ENCODE data around the gene ZYG11A. TPM values are rescaled to one million over a fixed set of nuclear protein-coding genes. Genes with fewer than 3 reads are reported as not detected.
"Not testable (repeated sequence)": the region's sequence is repeated elsewhere in the genome, so short reads cannot be mapped to it uniquely, and the experiment has no call there.

ZYG11A gene
- total and polyA plus RNA-seq, 2 donors from 2014 or later: 0.28 to 0.84 TPM

GRCh38 chr1:52867087-52867863, 24.7 kb downstream of the ZYG11A start:
- H3K27me3 ChIP-seq (ENCODE audit: control insufficient read depth, insufficient read depth, low read length): no peaks in the 10 kb centered on the region
- H3K9ac ChIP-seq (ENCODE audit: low read length in 3 of 3): no peak overlapping the region
- intact Hi-C loops (cut with DNase I): no loop called here
- H3K9me3 ChIP-seq (ENCODE audit: control insufficient read depth in 2 of 3, insufficient read depth in 1 of 3, low read length in 3 of 3): no peaks in the 10 kb centered on the region
- H3K27ac ChIP-seq (ENCODE audit: low read depth in 2 of 2, low read length in 2 of 2): no peak overlapping the region
- TF ChIP-seq, protein P1, sequence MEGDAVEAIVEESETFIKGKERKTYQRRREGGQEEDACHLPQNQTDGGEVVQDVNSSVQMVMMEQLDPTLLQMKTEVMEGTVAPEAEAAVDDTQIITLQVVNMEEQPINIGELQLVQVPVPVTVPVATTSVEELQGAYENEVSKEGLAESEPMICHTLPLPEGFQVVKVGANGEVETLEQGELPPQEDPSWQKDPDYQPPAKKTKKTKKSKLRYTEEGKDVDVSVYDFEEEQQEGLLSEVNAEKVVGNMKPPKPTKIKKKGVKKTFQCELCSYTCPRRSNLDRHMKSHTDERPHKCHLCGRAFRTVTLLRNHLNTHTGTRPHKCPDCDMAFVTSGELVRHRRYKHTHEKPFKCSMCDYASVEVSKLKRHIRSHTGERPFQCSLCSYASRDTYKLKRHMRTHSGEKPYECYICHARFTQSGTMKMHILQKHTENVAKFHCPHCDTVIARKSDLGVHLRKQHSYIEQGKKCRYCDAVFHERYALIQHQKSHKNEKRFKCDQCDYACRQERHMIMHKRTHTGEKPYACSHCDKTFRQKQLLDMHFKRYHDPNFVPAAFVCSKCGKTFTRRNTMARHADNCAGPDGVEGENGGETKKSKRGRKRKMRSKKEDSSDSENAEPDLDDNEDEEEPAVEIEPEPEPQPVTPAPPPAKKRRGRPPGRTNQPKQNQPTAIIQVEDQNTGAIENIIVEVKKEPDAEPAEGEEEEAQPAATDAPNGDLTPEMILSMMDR (IDR thresholded peaks at IDR 0.05; ENCODE audit: borderline replicate concordance, extremely low read depth, insufficient read depth): no peak
- no peak overlapping the region for H3K4me3 ChIP-seq (ENCODE audit: low read length in 3 of 3)
- FAIRE-seq (no peak), DNase-seq (no peak)
- H3K4me1 ChIP-seq (ENCODE audit: control insufficient read depth in 2 of 3, insufficient read depth in 2 of 3, low read depth in 1 of 3, low read length in 3 of 3): no peaks in the 10 kb centered on the region
- H3K36me3 ChIP-seq (ENCODE audit: control insufficient read depth in 2 of 3, insufficient read depth in 3 of 3, low read length in 3 of 3): no peaks in the 10 kb centered on the region

DNA sequence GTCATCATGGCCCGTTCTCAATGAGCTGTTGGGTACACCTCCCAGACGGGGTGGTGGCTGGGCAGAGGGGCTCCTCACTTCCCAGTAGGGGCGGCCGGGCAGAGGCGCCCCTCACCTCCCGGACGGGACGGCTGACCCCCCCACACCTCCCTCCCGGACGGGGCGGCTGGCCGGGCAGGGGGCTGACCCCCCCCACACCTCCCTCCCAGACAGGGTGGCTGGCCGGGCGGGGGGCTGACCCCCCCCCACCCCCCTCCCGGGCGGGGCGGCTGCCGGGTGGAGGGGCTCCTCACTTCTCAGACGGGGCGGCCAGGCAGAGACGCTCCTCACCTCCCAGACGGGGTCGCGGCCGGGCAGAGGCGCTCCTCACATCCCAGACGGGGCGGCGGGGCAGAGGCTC, 27.2 kb downstream of the ZYG11A start:
- intact Hi-C loops (cut with DNase I); H3K27me3 ChIP-seq (ENCODE audit: control insufficient read depth, insufficient read depth, low read length); DNase-seq; H3K36me3 ChIP-seq (ENCODE audit: control insufficient read depth in 2 of 3, insufficient read depth in 3 of 3, low read length in 3 of 3); H3K9ac ChIP-seq (ENCODE audit: low read length in 3 of 3); H3K4me1 ChIP-seq (ENCODE audit: control insufficient read depth in 2 of 3, insufficient read depth in 2 of 3, low read depth in 1 of 3, low read length in 3 of 3); H3K9me3 ChIP-seq (ENCODE audit: control insufficient read depth in 2 of 3, insufficient read depth in 1 of 3, low read length in 3 of 3); H3K4me3 ChIP-seq (ENCODE audit: low read length in 3 of 3); FAIRE-seq; H3K27ac ChIP-seq (ENCODE audit: low read depth in 2 of 2, low read length in 2 of 2): not testable (repeated sequence)

DNA sequence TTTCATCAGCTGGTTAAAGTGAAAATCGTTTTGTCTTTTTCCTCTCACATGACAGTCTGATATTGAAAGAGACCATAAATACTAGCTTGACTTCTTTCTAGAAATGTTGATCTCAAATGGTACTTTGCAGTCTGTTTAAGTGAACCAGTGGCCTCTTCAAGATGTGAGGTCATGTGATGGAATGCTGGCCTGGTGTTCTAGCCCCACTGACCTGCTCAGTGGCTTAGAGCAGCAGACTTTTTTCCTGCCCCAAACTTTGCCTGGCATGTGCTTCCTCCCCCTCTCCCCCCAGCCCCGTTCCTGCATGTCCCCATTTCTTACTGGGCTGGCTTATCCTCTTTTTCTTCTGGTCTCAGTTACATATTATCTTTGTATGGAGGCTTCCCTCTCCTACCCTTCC, 34.3 kb downstream of the ZYG11A start:
- Histone ChIP-seq H3K4me3 (ENCODE audit: low read length in 3 of 3) (no peak overlapping the region), H3K36me3 (ENCODE audit: control insufficient read depth in 2 of 3, insufficient read depth in 3 of 3, low read length in 3 of 3) (no peaks in the 10 kb centered on the region), H3K9ac (ENCODE audit: low read length in 3 of 3) (no peak overlapping the region), H3K27me3 (ENCODE audit: control insufficient read depth, insufficient read depth, low read length) (no peaks in the 10 kb centered on the region), H3K9me3 (ENCODE audit: control insufficient read depth in 2 of 3, insufficient read depth in 1 of 3, low read length in 3 of 3) (no peaks in the 10 kb centered on the region), H3K4me1 (ENCODE audit: control insufficient read depth in 2 of 3, insufficient read depth in 2 of 3, low read depth in 1 of 3, low read length in 3 of 3) (no peaks in the 10 kb centered on the region), H3K27ac (ENCODE audit: low read depth in 2 of 2, low read length in 2 of 2) (no peak overlapping the region)
- TF ChIP-seq, protein P1 (IDR thresholded peaks at IDR 0.05; ENCODE audit: borderline replicate concordance, extremely low read depth, insufficient read depth): no peak
- no peak for FAIRE-seq
- intact Hi-C loops (cut with DNase I): no loop called here
- no peak for DNase-seq

DNA sequence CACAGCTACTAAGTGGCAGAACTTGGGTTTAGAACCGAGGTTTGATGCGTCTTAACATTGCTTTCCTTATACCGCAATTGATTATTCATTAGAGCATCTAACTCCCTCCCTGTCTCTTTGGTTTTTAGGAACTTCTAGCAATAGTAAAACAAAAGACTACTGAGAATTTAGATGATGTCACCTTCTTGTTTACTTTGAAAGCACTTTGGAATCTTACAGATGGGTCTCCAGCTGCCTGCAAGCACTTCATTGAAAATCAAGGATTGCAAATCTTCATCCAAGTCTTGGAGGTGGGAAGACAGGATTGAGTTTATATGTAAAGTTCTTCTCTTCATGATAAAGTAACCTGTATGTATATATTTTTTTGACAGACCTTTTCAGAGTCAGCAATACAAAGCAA, 35.0 kb downstream of the ZYG11A start:
- H3K4me1 ChIP-seq (ENCODE audit: control insufficient read depth in 2 of 3, insufficient read depth in 2 of 3, low read depth in 1 of 3, low read length in 3 of 3): no peaks in the 10 kb centered on the region
- H3K4me3 ChIP-seq (ENCODE audit: low read length in 3 of 3): no peak overlapping the region
- FAIRE-seq: no peak
- no peaks in the 10 kb centered on the region for H3K27me3 ChIP-seq (ENCODE audit: control insufficient read depth, insufficient read depth, low read length)
- no peak overlapping the region for H3K27ac ChIP-seq (ENCODE audit: low read depth in 2 of 2, low read length in 2 of 2)
- H3K9me3 ChIP-seq (ENCODE audit: control insufficient read depth in 2 of 3, insufficient read depth in 1 of 3, low read length in 3 of 3): no peaks in the 10 kb centered on the region
- TF ChIP-seq, protein P1 (IDR thresholded peaks at IDR 0.05; ENCODE audit: borderline replicate concordance, extremely low read depth, insufficient read depth): no peak
- H3K36me3 ChIP-seq (ENCODE audit: control insufficient read depth in 2 of 3, insufficient read depth in 3 of 3, low read length in 3 of 3): no peaks in the 10 kb centered on the region
- intact Hi-C loops (cut with DNase I): no loop called here
- DNase-seq: no peak
- no peak overlapping the region for H3K9ac ChIP-seq (ENCODE audit: low read length in 3 of 3)
